Stimulated activated CD8-positive, alpha-beta memory T cell treated with anti-CD3 and anti-CD28 coated beads, Interleukin-2, amount 100 ng/mL, for 48 hours (primary cell): Measurements from ENCODE around the gene MEOX1.

ENCODE experiments used
- DNase-seq, 2 donors: peaks; one replicate each; pipeline ENCODE4 v3.0.0-alpha.2; 2020; ENCODE audit warnings: low read depth in 2 of 2

Gene MEOX1

GRCh38 chr17:43679911-43680310 lies 18.2 kb upstream of the MEOX1 start:
- no peak for DNase-seq

GRCh38 chr17:43679401-43679800 lies 17.7 kb upstream of the MEOX1 start:
- no peak for DNase-seq

- DNase-seq = no peak
Observed at GRCh38 chr17:43676471-43676870, 14.7 kb upstream of the MEOX1 start.

- no peak for DNase-seq
Observed at GRCh38 chr17:43674394-43674793, 12.7 kb upstream of the MEOX1 start.

- DNase-seq = peak; percentile 54 to 73
Observed at GRCh38 chr17:43673516-43674323, 12.0 kb upstream of the MEOX1 start.

- no peak for DNase-seq
Observed at GRCh38 chr17:43671755-43672519, 10.2 kb upstream of the MEOX1 start.

- DNase-seq = no peak
Observed at GRCh38 chr17:43671031-43671692, 9.4 kb upstream of the MEOX1 start.

- no peak for DNase-seq
Observed at GRCh38 chr17:43670645-43671030, 8.9 kb upstream of the MEOX1 start.

GRCh38 chr17:43669971-43670644 lies 8.4 kb upstream of the MEOX1 start:
- DNase-seq = no peak

GRCh38 chr17:43667947-43668348 lies 6.2 kb upstream of the MEOX1 start:
- no peak for DNase-seq

GRCh38 chr17:43667506-43667905 lies 5.8 kb upstream of the MEOX1 start:
- no peak for DNase-seq

GRCh38 chr17:43665937-43666236 lies 4.2 kb upstream of the MEOX1 start:
- no peak for DNase-seq

- no peak for DNase-seq
Observed at GRCh38 chr17:43665084-43665936, 3.6 kb upstream of the MEOX1 start.

- DNase-seq = no peak
Observed at GRCh38 chr17:43664096-43664495, 2.4 kb upstream of the MEOX1 start.

- DNase-seq = no peak
Observed at GRCh38 chr17:43663383-43663782, 1.7 kb upstream of the MEOX1 start.

- DNase-seq = no peak
Observed at GRCh38 chr17:43662413-43663141, 855 bp upstream of the MEOX1 start.

- no peak for DNase-seq
Observed at GRCh38 chr17:43660816-43661493, 767 bp downstream of the MEOX1 start.

- DNase-seq = no peak
Observed at GRCh38 chr17:43659823-43660617, 1.7 kb downstream of the MEOX1 start.

GRCh38 chr17:43658900-43659299 lies 2.8 kb downstream of the MEOX1 start:
- DNase-seq = no peak
